ENCODE data around the gene TMX4.
"Not testable (repeated sequence)": the region's sequence is repeated elsewhere in the genome, so short reads cannot be mapped to it uniquely, and the experiment has no call there.

TMX4 gene

DNA sequence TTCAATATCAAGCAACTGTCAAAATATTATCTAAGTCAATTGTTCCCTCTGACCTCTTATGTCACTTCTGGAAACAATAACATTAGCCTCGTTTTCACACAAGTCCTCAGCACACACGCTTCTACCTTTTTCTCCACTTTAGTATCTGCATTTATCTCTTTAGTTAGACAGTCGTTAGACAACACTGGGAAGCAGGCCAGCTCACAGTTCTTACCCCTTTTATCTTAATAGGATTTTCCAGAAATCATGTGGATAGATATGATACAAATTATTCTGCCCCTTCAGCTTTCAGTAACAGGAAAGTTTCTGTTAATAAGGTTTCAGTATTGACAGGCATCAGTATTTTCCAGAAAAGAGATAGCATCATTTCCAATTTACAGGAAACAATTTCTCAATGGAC, 53.4 kb downstream of the TMX4 start:
- no peak for DNase-seq

GRCh38 chr20:7959484-7959883, 60.1 kb downstream of the TMX4 start:
- no peak for DNase-seq

GRCh38 chr20:7956561-7956960, 63.0 kb downstream of the TMX4 start:
- not testable (repeated sequence) for DNase-seq

DNA sequence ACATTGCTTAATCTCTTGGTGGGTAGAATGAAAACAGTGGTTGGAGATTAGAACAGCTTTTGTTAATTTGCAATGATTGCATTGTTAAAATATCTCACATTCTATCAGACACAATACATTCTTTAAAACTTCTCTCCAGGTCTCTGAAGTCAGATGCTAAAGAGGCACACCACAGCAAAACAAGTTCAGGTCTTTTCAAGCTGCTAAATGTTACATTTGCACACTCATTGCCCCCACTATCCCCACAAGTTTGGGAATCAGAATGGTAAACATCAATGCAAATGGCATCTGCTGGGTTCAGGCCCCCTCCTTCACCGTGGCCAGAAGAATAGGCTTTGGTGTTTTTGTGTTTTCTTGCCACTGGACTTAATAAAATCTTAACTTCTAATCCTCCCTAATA, 69.2 kb downstream of the TMX4 start:
- DNase-seq: no peak

- no peak for DNase-seq
These were observed 75.7 kb downstream of the TMX4 start for GRCh38 chr20:7943891-7944290.

DNA sequence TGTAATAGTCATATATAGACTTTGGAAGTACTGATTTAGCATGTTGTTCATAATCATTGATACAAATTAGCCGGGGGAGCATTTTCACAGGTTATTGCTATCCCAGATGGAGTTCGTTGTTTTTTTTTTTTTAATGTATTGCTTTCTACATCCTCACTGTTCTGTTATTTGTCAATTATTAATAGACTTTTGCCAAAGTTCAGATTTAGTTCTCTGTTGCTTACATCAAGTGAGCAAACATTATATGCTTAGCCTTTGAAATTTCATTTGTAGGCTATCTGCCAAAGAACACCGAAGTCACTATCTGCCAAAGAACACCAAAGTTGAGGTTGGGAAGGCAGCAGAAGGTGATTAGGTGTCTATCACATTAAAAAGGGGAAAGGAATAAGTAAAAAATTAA, 79.2 kb downstream of the TMX4 start, which contains the start of gene HAO1:
HAO1 (minus strand) TSS at position 118 of the 400 bp plus-strand sequence; CDS start at position 82, 36 bp downstream.
- no peak for DNase-seq

DNA sequence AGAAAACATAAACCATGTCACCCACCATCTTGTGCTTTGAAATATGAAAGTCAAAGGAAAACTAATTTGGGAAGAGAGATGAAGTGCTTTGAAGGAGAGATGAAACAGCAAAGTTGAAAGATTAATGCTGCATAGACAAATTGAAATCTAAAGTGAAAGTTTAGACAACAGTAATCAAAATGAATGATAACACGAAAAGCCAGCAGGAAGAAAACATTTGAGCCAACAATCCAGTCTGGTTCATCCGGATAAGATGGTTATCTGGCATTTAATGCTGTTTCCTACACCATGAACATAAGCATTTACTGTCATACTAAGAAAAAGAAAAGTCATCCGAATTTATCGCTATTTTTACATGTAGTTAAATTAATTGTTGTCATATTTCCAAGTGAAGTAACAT, 79.9 kb downstream of the TMX4 start:
- DNase-seq: no peak

DNA sequence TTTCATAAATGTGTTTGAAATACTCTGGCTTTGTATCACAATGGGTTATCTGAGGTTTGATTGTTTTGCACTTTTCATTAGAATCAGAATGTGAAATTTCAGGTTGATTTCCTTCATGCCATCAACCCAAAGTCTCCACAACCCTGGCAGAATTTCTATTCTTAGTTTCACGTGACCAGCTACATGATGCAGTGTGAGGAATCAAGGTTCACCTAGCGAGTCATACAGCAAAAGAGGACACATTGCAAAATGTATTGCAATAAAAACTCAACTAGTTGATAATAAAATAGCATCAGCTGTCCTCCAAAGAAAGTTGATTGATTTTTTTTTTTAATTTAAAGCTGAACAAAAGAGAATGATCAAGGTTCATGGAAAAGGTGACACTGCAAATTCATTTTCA, 81.5 kb downstream of the TMX4 start:
- no peak for DNase-seq

GRCh38 chr20:7937328-7937727, 82.2 kb downstream of the TMX4 start:
- DNase-seq: no peak

DNA sequence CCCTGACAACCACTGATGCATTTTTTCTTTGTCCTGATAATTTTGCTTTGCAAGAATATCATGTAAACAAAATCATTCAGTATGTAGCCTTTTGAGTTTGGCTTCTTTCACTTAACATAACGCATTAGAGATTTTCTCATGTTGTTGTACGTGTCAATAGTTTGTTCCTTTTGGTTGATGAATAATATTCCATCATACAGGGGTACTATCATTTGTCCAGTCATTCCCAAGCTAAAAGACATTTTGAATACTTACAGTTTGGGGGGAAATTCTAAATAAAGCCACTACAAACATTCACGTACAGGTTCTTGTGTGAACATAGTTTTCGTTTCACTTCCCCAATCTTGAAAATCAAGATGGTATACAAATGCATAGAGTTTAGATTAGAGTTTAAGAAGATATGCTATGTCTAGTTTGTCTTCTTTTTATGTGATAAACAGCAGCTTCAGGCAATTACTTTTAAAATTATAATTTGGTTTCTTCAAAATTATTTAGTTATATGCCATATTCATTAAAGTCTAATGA, 84.5 kb downstream of the TMX4 start:
- no peak for DNase-seq

DNA sequence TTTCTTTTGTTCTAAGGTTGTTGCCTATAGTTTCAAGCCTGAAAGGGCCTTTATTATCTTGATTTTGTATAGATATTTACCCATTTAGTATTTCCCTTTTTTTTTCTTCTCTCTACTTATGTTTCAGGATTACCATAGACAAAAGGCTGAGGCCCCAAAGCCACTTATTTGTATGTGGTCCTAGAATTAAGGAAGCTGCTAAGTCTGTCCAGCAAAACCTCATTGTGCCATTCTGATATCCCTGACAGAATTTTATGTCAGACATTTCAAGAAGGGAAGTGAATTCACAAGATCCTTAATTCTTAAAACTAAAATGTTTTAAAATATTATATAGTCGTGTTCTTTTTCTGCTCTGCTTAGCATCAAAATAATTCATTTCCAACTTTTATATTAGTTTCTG, 86.2 kb downstream of the TMX4 start:
- DNase-seq: no peak

DNA sequence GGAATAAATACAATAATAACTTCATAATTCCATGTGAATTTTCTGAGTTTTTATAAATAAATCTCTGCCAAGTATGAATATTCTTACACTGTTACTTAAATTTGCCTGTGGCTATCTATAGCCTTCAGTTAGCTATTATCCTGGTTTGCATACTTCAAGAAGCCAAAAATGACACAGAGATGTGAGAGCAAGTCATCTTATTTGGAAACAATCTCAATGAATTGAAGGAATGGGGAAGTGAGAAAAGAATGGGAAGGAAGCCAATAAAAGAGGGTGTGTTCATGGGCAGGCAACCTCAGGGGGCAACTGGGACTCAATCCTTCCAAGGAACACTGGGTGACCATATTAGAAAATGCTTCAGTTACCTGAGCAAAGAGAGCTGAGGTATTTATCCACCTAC, 89.2 kb downstream of the TMX4 start:
- DNase-seq: no peak
